K562 (cell line): ENCODE data around the gene BAMBI. TPM values are rescaled to one million over a fixed set of nuclear protein-coding genes. Genes with fewer than 3 reads are reported as not detected.

Experiments
- ATAC-seq: fragments of 200-7000 bp; cut with Tn5 transposase; 3 replicates; pipeline ENCODE4 v1.9.1; 2020; ENCODE audit warnings: moderate library complexity
- BruUV-seq: library from RNA; stranded (reverse); fragments of 400-500 nt; replicated peaks from 2 replicates; lab custom pipeline; 2021; lab: Mats Ljungman, UMichigan
- CTCF ChIA-PET: fragments of 300-600 bp; formaldehyde crosslinking; extraction: SDS; loops from one replicate; lab custom pipeline; 2021; ENCODE audit warnings: low intra/inter-chr PET ratio; lab: Yijun Ruan, JAX
- POLR2A ChIA-PET: fragments of 300-600, 350-650 bp; sonication (Branson Sonifier 250); formaldehyde crosslinking; extraction: SDS; loops from one replicate; lab custom pipeline; 2021; ENCODE audit warnings: antibody characterized with exemption, inconsistent platforms; lab: Yijun Ruan, JAX
- DNase-seq, 4 experiments: peaks; one replicate each; pipeline versions ENCODE4 v3.0.0 to v3.0.0-alpha.2; 2011 to 2018; ENCODE audit warnings: low spot score in 3 of 4, mixed read lengths in 3 of 4; ENCODE audit errors: extremely low read depth in 1 of 4
- FAIRE-seq: peaks from 2 replicates; lab custom pipeline; 2011; peaks lifted over from hg19 to GRCh38; lab: Jason Lieb, UNC
- H2AFZ ChIP-seq: 2 replicates; pipeline ENCODE4 v1.6.0; 2011; ENCODE audit warnings: low read depth, low read length, control low read depth, inconsistent platforms
- H3K27ac ChIP-seq: fragments of 200-600 bp; 3 replicates; pipeline ENCODE4 v1.8.0; 2011; ENCODE audit warnings: low read depth, mild to moderate bottlenecking, control low read depth, inconsistent platforms, low read length, moderate library complexity, mixed read lengths; ENCODE audit errors: extremely low read depth
- H3K27me3 ChIP-seq, 2 experiments: fragments of 300-600 bp in 1 of 2; 2 replicates in 1 of 2; 3 replicates in 1 of 2; pipeline versions ENCODE4 v1.6.0 to v1.8.0; 2011; ENCODE audit warnings: inconsistent platforms in 2 of 2, low read length in 2 of 2, mild to moderate bottlenecking in 1 of 2, mixed read lengths in 1 of 2, moderate library complexity in 1 of 2; ENCODE audit not compliant: control insufficient read depth in 2 of 2, insufficient read depth in 2 of 2
- H3K36me3 ChIP-seq: fragments of 300-600 bp; 3 replicates; pipeline ENCODE4 v1.8.0; 2011; ENCODE audit warnings: mild to moderate bottlenecking, low read length, inconsistent platforms; ENCODE audit not compliant: control insufficient read depth, insufficient read depth
- H3K4me1 ChIP-seq, 2 experiments: fragments of 200-600 bp in 1 of 2; replicated peaks in 1 of 2; 2 replicates in 1 of 2; 3 replicates in 1 of 2; pipeline versions ENCODE4 v1.5.1 to v1.8.0; 2011; ENCODE audit warnings: inconsistent platforms in 2 of 2, low read length in 2 of 2, mild to moderate bottlenecking in 1 of 2, mixed read lengths in 1 of 2, moderate library complexity in 1 of 2; ENCODE audit not compliant: control insufficient read depth in 2 of 2, insufficient read depth in 2 of 2
- H3K4me2 ChIP-seq: 2 replicates; pipeline ENCODE4 v1.6.1; 2011; ENCODE audit warnings: low read length, control low read depth, inconsistent platforms, mixed read lengths; ENCODE audit not compliant: insufficient read depth
- H3K4me3 ChIP-seq: fragments of 200-600 bp; sonication (generic), shearing (Covaris generic); 2 replicates; pipeline ENCODE4 v1.5.1; 2016; ENCODE audit warnings: control low read depth, inconsistent platforms
- H3K79me2 ChIP-seq: fragments of 200-600 bp; 3 replicates; pipeline ENCODE4 v1.8.0; 2011; ENCODE audit warnings: low read length, inconsistent platforms; ENCODE audit not compliant: control insufficient read depth, insufficient read depth
- H3K9ac ChIP-seq, 2 experiments: 2 replicates each; pipeline versions ENCODE4 v1.6.0 to v1.6.1; 2011; ENCODE audit warnings: low read depth in 2 of 2, low read length in 2 of 2, control low read depth in 1 of 2, inconsistent platforms in 1 of 2, mild to moderate bottlenecking in 1 of 2, mixed read lengths in 1 of 2; ENCODE audit not compliant: insufficient read depth in 1 of 2
- H3K9me1 ChIP-seq: one replicate; pipeline ENCODE4 v1.6.0; 2011; ENCODE audit warnings: inconsistent platforms, mild to moderate bottlenecking, low read length, moderate library complexity; ENCODE audit not compliant: control insufficient read depth, insufficient read depth
- H3K9me3 ChIP-seq: replicated peaks from 2 replicates; pipeline ENCODE4 v1.5.1; 2011; ENCODE audit warnings: low read depth, low read length, inconsistent platforms; ENCODE audit not compliant: control insufficient read depth, insufficient read depth
- H4K20me1 ChIP-seq: replicated peaks from 2 replicates; pipeline ENCODE4 v1.6.1; 2011; ENCODE audit warnings: low read length, inconsistent platforms, mixed read lengths; ENCODE audit not compliant: control insufficient read depth, insufficient read depth
- C11orf30 ChIP-seq: fragments of 450-650 bp; IDR thresholded peaks from 2 replicates; pipeline ENCODE4 v1.6.1; 2016; ENCODE audit warnings: low read depth, mild to moderate bottlenecking
- EP400 ChIP-seq: fragments of 450-650 bp; IDR thresholded peaks from 2 replicates; pipeline ENCODE4 v1.6.1; 2017; ENCODE audit warnings: antibody characterized with exemption, mild to moderate bottlenecking, moderate library complexity
- GABPB1 ChIP-seq: sonication (generic); formaldehyde crosslinking; IDR thresholded peaks from 2 replicates; pipeline ENCODE4 v1.8.0; 2022; ENCODE audit warnings: mild to moderate bottlenecking, missing genetic modification reagents
- HDGF ChIP-seq: fragments of 450-650 bp; IDR thresholded peaks from 2 replicates; pipeline ENCODE4 v1.6.1; 2016
- HMG20A ChIP-seq: fragments of 450-650 bp; formaldehyde crosslinking; conservative IDR thresholded peaks from 2 replicates; pipeline ENCODE4 v1.4.0; 2020; ENCODE audit warnings: mild to moderate bottlenecking, mixed read lengths
- MIER1 ChIP-seq: fragments of 450-650 bp; IDR thresholded peaks from 2 replicates; pipeline ENCODE4 v1.6.1; 2016; ENCODE audit warnings: antibody characterized with exemption, mild to moderate bottlenecking, low read depth
- NCOA2 ChIP-seq, 2 experiments: fragments of 450-650 bp; IDR thresholded peaks; 2 replicates each; pipeline ENCODE4 v1.6.1; 2018; ENCODE audit warnings: mild to moderate bottlenecking in 2 of 2, moderate library complexity in 1 of 2; ENCODE audit not compliant: partially characterized antibody in 2 of 2
- NFE2L1 ChIP-seq: fragments of 450-650 bp; IDR thresholded peaks from 2 replicates; pipeline ENCODE4 v1.6.1; 2016; ENCODE audit warnings: missing genetic modification characterization, low read depth, mild to moderate bottlenecking, missing compliant biosample characterization, moderate library complexity, borderline replicate concordance
- RBM25 ChIP-seq: fragments of 200-400 bp; formaldehyde crosslinking; IDR thresholded peaks from 2 replicates; pipeline ENCODE4 v1.6.1; 2018; ENCODE audit warnings: low read length, low read depth, moderate library complexity; ENCODE audit not compliant: severe bottlenecking
- U2AF2 ChIP-seq: fragments of 200-400 bp; formaldehyde crosslinking; optimal IDR thresholded peaks from 2 replicates; pipeline ENCODE3; 2017; ENCODE audit warnings: low read depth, mild to moderate bottlenecking, low read length
- ZNF668 ChIP-seq: fragments of 250-450 bp; sonication (Bioruptor Pico); IDR thresholded peaks from 2 replicates; pipeline ENCODE4 v1.8.0; 2022; ENCODE audit warnings: mild to moderate bottlenecking, inconsistent platforms
- ZNF830 ChIP-seq: fragments of 250-450 bp; sonication (Bioruptor Pico); IDR thresholded peaks from 2 replicates; pipeline ENCODE4 v1.5.0; 2021; ENCODE audit warnings: mild to moderate bottlenecking
- WGBS: fragments of 100-300 bp; shearing (Covaris generic); methylation state at CpG from one replicate; pipeline ENCODE4 v1.1.6; 2016; ENCODE audit warnings: low coverage, mixed read lengths; ENCODE audit not compliant: insufficient coverage; ENCODE audit errors: missing lambda C conversion rate; 5-methylcytosine and 5-hydroxymethylcytosine counted together
- in situ Hi-C: fragments of 300-500 bp; cut with MboI; formaldehyde crosslinking; loops from 4 replicates; pipeline ENCODE4 v1.15.0; 2018; ENCODE audit warnings: inconsistent platforms, mixed read lengths
- intact Hi-C: fragments of 100-400 bp; cut with micrococcal nuclease; formaldehyde crosslinking; loops from 2 replicates; pipeline ENCODE4 v1.14.2; 2022
- polyA plus RNA-seq, 8 experiments: library from polyadenylated mRNA; depleted of rRNA in 4 of 8; stranded (reverse) in 5 of 8; unstranded in 3 of 8; fragments of >200 nt; fragmentation: Nextera tagmentation in 2 of 8; fragmentation: Illumina TruSeq in 1 of 8; extraction: Ambion mirVana in 2 of 8; extraction: Trizol in 1 of 8; gene quantifications; 2 replicates each; pipeline versions ENCODE4 v1.2.1 to v1.2.3, GENCODE V29; 2011 to 2014; ENCODE audit warnings: inconsistent platforms in 1 of 8, missing spikeins in 1 of 8
- total RNA-seq, 7 experiments: library from RNA; depleted of rRNA in 6 of 7; stranded (reverse); fragments of >200 nt in 6 of 7; fragmentation: Illumina TruSeq in 2 of 7; extraction: Trizol in 2 of 7; gene quantifications; 2 replicates each; pipeline versions ENCODE4 v1.2.1 to v1.2.3, GENCODE V29; 2011 to 2021; ENCODE audit warnings: low replicate concordance in 1 of 7
- TF ChIP-seq, protein P1 (sequence below), 2 experiments: fragments of 450-650 bp; IDR thresholded peaks; 2 replicates each; pipeline ENCODE4 v1.6.1; 2016
- TF ChIP-seq, protein P2 (sequence below): fragments of 450-650 bp; formaldehyde crosslinking; conservative IDR thresholded peaks from 2 replicates; pipeline ENCODE4 v1.4.0; 2022; ENCODE audit warnings: mild to moderate bottlenecking, missing genetic modification characterization
- TF ChIP-seq, protein P3 (sequence below): fragments of 450-650 bp; IDR thresholded peaks from 2 replicates; pipeline ENCODE4 v1.6.1; 2014; ENCODE audit warnings: low read depth, mild to moderate bottlenecking, moderate library complexity, borderline replicate concordance

Gene BAMBI
- total and polyA plus RNA-seq, 9 of the 15 experiments (the other 6 are each of a cell fraction or from before 2014, with no cell fraction given): 2.0 to 21.8 (median 13.5) TPM

DNA sequence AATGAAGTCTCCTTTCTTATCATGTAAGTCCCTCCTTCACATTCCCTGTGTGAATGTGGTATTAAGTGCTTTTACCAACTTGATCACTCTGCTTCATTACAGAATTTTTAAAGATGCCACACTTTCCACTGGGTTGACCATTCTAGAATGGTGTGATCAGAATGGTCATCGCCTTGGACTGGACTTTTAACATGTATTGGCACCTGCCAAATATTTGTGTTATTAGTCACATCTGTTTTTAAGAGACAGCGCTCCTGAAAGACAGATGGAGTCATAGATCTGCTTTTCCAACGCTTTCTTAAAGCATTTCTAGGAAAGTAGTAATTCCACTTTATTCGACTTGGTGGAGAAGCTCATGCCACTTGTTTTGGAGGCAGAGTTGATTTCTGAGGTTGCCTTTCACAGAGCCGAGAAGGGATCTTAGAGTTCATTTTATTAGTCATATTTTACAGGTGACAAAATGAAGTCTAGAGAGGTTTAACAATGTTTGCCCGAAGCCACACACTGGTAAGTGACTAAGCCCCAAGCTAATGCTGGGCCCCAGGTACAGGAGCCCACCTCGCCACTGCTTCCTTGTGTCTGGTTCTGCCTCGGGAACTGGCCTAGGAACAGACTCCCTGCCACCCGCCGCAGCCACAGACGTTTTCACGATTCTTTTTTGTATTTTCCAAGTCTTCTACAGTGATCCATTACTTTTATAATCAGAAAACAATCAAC lies 10.4 kb upstream of the BAMBI start:
- Histone ChIP-seq H2AFZ (no peak overlapping the region), H3K27ac (no peak overlapping the region), H4K20me1 (no peaks in the 10 kb centered on the region; the same call in 1 of the 2 replicates), H3K27me3 (no peaks in the 10 kb centered on the region; a peak in 1 of 5 replicates), H3K79me2 (no peaks in the 10 kb centered on the region), H3K4me1 (peaks cover 0 to 6% of the 10 kb centered on the region in 2 experiments; a peak in 2 of 5 replicates), H3K9ac (no peak overlapping the region), H3K4me2 (no peak overlapping the region), H3K4me3 (no peak overlapping the region), H3K9me1 (no peaks in the 10 kb centered on the region), H3K36me3 (no peaks in the 10 kb centered on the region), H3K9me3 (peaks cover 3% of the 10 kb centered on the region; the same call in 1 of the 2 replicates)
- POLR2A ChIA-PET: interaction anchor here (0.6 to 1.6 kb wide), 2 partner anchors 11 to 319 kb away, joined by 3 read pairs; partner anchors contain the start of gene BAMBI
- in situ Hi-C loops: loop anchor here (5.0 to 25.0 kb wide), 3 partner anchors 320 to 638 kb away; no protein-coding TSS in a partner anchor
- intact Hi-C loops: loop anchor here (10.0 kb wide), 1 partner anchor 638 kb away; no protein-coding TSS in a partner anchor
- WGBS: 32% methylated on average over 12 of the region's 12 CpGs
- no TSS peak for BruUV-seq
- ATAC-seq (no peak), DNase-seq (no peak), FAIRE-seq (peak; percentile 6)
- CTCF ChIA-PET: no interaction called here
- TF ChIP-seq NCOA2 (IDR thresholded peaks at IDR 0.05; ENCODE audit: partially characterized antibody in 2 of 2): no peak
- no peak for TF ChIP-seq RBM25
- no peak for TF ChIP-seq HMG20A (CRISPR knock-in tag)
- TF ChIP-seq, protein P1, sequence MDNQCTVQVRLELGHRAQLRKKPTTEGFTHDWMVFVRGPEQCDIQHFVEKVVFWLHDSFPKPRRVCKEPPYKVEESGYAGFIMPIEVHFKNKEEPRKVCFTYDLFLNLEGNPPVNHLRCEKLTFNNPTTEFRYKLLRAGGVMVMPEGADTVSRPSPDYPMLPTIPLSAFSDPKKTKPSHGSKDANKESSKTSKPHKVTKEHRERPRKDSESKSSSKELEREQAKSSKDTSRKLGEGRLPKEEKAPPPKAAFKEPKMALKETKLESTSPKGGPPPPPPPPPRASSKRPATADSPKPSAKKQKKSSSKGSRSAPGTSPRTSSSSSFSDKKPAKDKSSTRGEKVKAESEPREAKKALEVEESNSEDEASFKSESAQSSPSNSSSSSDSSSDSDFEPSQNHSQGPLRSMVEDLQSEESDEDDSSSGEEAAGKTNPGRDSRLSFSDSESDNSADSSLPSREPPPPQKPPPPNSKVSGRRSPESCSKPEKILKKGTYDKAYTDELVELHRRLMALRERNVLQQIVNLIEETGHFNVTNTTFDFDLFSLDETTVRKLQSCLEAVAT (IDR thresholded peaks at IDR 0.05): no peak
- no peak for TF ChIP-seq U2AF2
- TF ChIP-seq NFE2L1 (tag): no peak
- TF ChIP-seq, protein P2, sequence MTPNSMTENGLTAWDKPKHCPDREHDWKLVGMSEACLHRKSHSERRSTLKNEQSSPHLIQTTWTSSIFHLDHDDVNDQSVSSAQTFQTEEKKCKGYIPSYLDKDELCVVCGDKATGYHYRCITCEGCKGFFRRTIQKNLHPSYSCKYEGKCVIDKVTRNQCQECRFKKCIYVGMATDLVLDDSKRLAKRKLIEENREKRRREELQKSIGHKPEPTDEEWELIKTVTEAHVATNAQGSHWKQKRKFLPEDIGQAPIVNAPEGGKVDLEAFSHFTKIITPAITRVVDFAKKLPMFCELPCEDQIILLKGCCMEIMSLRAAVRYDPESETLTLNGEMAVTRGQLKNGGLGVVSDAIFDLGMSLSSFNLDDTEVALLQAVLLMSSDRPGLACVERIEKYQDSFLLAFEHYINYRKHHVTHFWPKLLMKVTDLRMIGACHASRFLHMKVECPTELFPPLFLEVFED (CRISPR knock-in tag): no peak
- no peak for TF ChIP-seq GABPB1 (CRISPR knock-in tag)
- no peak for TF ChIP-seq EP400
- TF ChIP-seq ZNF830: no peak
- TF ChIP-seq, protein P3, sequence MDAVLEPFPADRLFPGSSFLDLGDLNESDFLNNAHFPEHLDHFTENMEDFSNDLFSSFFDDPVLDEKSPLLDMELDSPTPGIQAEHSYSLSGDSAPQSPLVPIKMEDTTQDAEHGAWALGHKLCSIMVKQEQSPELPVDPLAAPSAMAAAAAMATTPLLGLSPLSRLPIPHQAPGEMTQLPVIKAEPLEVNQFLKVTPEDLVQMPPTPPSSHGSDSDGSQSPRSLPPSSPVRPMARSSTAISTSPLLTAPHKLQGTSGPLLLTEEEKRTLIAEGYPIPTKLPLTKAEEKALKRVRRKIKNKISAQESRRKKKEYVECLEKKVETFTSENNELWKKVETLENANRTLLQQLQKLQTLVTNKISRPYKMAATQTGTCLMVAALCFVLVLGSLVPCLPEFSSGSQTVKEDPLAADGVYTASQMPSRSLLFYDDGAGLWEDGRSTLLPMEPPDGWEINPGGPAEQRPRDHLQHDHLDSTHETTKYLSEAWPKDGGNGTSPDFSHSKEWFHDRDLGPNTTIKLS: no peak
- no peak for TF ChIP-seq HDGF
- TF ChIP-seq MIER1: no peak
- TF ChIP-seq C11orf30: no peak
- TF ChIP-seq ZNF668 (CRISPR knock-in tag): no peak
